ACC112 (cell line): ENCODE results near the gene COL19A1.

ENCODE experiments used
- H2AFZ ChIP-seq: fragments of 200-600 bp; sonication (generic); one replicate; pipeline ENCODE4 v1.6.0; 2017; ENCODE audit warnings: antibody characterized with exemption, low read length; ENCODE audit not compliant: unreplicated experiment
- H3K27ac ChIP-seq: fragments of 200-600 bp; sonication (generic); 2 replicates; pipeline ENCODE4 v1.5.1; 2014; ENCODE audit warnings: low read depth, mild to moderate bottlenecking, antibody characterized with exemption, low read length, moderate library complexity
- H3K27me3 ChIP-seq: fragments of 200-600 bp; sonication (generic); 2 replicates; pipeline ENCODE4 v1.6.1; 2014; ENCODE audit warnings: mild to moderate bottlenecking, antibody characterized with exemption, low read length, moderate library complexity, mixed read lengths; ENCODE audit not compliant: insufficient read depth
- H3K36me3 ChIP-seq: fragments of 200-600 bp; sonication (generic); 2 replicates; pipeline ENCODE4 v1.6.1; 2016; ENCODE audit warnings: mild to moderate bottlenecking, antibody characterized with exemption, low read length, moderate library complexity, mixed read lengths; ENCODE audit not compliant: insufficient read depth
- H3K4me1 ChIP-seq: fragments of 200-600 bp; sonication (generic); one replicate; pipeline ENCODE4 v1.6.1; 2016; ENCODE audit warnings: low read length, mixed read lengths; ENCODE audit not compliant: insufficient read depth, unreplicated experiment, control insufficient read depth
- H3K4me3 ChIP-seq: fragments of 200-600 bp; sonication (generic); 2 replicates; pipeline ENCODE4 v1.5.1; 2014; ENCODE audit warnings: mild to moderate bottlenecking, low read depth, low read length
- H3K79me2 ChIP-seq: fragments of 200-600 bp; sonication (generic); one replicate; pipeline ENCODE4 v1.6.0; 2016; ENCODE audit warnings: low read length; ENCODE audit not compliant: control insufficient read depth, unreplicated experiment, insufficient read depth

COL19A1 gene

DNA sequence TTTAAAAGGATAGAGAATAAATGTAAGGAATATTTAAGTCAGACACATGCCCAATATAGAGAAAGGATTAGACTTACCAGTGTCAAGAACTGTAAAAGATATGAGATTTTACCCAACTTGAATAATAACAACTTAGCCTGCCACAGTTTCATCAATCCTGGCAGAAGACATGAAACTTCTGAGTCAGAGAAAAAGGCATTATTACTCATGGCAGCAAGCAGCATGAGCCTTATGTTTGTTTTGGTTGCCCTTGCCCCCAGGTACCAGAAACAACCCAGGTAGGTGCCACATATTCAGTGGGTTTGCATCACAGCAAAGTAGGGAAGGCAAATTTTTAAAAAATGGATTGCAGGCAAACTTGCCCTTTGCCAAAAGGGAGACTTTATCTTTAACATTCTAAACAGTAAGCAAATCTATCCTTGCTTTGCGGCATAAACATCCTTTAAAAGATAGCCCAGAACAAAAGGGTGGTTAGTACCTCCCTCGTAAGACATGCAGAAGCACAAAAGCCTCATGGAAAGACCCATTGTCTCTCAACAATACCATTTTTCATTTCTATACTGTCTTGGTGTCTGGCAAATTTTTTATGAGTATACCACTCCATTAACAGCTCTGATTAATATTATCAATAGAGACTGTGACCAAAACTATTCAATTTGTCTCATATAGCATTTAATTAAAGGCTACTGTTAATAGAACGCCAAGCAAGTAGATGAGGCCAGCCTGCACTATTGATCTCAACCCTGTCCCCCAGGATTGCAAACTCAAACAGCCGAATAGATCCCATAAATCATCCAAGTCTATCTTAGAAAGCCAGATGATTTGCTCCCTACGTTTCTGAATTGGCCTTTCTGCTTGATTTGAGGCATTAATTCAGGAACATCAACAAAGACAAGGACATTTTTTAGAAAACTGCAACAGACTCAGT lies 185.1 kb downstream of the COL19A1 start:
- H3K27ac ChIP-seq: no peak overlapping the region
- H3K4me1 ChIP-seq: no peaks in the 10 kb centered on the region
- H3K79me2 ChIP-seq: no peaks in the 10 kb centered on the region
- no peak overlapping the region for H3K4me3 ChIP-seq
- H3K27me3 ChIP-seq: peaks cover 14% of the 10 kb centered on the region; the same call in 1 of the 2 replicates
- no peaks in the 10 kb centered on the region for H3K36me3 ChIP-seq
- no peak overlapping the region for H2AFZ ChIP-seq

DNA sequence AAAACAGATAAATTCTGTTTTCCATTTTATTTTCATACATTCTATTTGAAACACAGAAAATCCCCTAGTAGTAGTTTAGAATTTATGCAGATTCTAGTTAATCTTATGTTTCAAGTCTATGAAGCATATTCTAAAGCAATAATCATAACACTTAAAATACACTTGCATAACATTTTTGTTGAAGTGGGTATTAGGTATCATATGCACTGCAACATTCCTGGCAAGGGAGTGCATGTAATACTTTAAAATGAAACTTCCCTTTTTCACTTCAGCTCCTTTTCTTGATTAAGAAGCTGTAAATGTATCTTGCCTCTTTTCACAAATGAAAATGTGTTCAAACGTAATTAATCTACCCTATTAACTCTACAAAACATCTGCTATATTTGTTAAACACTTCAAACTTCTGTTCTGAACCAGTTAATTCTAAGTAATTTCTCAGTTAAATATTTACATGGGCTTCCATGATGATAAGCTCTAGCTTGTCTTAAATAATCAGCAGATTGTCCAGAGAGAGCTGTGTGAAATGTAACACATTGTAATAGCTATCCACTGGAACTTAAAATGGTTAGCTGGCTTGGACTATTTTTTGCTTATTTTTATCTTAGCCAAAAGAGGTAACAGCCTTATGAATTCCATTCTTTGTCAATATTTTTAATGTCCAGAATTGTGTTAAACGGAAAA lies 192.8 kb downstream of the COL19A1 start:
- no peak overlapping the region for H3K27ac ChIP-seq
- H3K36me3 ChIP-seq: no peaks in the 10 kb centered on the region
- peaks cover 21% of the 10 kb centered on the region; the same call in 1 of the 2 replicates for H3K27me3 ChIP-seq
- no peak overlapping the region for H3K4me3 ChIP-seq
- no peaks in the 10 kb centered on the region for H3K4me1 ChIP-seq
- H2AFZ ChIP-seq: no peak overlapping the region
- H3K79me2 ChIP-seq: no peaks in the 10 kb centered on the region

DNA sequence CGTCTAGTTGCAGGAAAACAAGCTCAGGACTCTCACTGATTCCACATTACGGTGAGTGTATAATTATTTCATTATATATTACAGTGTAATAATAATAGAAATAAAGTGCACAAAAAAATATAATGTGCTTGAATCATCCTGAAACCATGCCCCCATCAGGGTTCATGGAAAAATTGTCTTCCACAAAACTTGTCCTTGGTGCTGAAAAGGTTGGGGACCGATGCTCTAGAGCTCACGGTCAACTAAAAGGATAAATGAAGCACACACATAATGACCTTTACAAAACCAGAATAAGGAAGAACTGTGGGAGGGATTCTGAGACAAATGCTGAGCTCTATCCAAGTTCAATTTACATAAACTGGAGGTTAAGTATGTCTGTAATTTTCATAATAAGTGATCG lies 194.3 kb downstream of the COL19A1 start:
- Histone ChIP-seq H2AFZ (no peak overlapping the region), H3K36me3 (no peaks in the 10 kb centered on the region), H3K79me2 (no peaks in the 10 kb centered on the region), H3K27me3 (peaks cover 21% of the 10 kb centered on the region; the same call in 1 of the 2 replicates), H3K27ac (no peak overlapping the region), H3K4me3 (no peak overlapping the region), H3K4me1 (no peaks in the 10 kb centered on the region)

DNA sequence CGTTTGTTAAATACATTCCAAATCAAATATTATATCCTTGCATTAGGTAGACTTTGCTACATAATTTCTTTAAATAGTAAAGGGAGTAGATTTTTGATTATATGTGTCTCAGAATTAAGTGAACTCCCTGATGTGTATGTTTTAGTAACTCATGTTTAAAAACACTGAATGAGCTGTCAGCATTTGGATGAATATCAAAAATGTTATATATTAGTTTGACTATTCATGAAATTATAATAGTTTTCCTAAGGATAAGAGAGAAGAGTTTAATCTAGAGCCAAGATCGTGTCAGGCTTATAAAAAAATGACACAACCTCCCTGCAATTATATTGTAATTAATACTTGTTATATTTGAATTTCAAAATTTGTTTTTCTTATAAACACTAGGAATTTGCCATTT lies 195.2 kb downstream of the COL19A1 start:
- Histone ChIP-seq H3K27ac (no peak overlapping the region), H3K4me3 (no peak overlapping the region), H2AFZ (no peak overlapping the region), H3K36me3 (no peaks in the 10 kb centered on the region), H3K79me2 (no peaks in the 10 kb centered on the region), H3K27me3 (peaks cover 21% of the 10 kb centered on the region; the same call in 1 of the 2 replicates), H3K4me1 (no peaks in the 10 kb centered on the region)

DNA sequence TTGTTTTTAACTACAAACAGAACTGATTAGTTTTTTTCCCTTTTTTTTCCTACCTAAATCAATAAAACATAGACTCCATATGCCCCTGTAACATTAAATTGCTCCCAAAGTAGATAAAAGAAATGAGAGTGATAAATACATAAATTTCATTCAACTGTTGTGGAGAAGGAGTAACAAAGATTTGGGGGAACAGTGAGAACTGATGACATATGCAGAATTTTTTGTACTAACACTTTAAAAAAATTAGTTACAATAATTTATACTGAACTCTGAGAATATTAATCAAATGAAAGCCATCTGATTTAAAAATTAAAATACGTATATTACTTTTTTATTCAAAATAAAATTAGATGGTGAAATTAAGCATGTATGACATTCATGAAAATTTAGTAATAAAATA lies 195.7 kb downstream of the COL19A1 start:
- Histone ChIP-seq H2AFZ (no peak overlapping the region), H3K4me1 (no peaks in the 10 kb centered on the region), H3K79me2 (no peaks in the 10 kb centered on the region), H3K4me3 (no peak overlapping the region), H3K27me3 (peaks cover 21% of the 10 kb centered on the region; the same call in 1 of the 2 replicates), H3K27ac (no peak overlapping the region), H3K36me3 (no peaks in the 10 kb centered on the region)

DNA sequence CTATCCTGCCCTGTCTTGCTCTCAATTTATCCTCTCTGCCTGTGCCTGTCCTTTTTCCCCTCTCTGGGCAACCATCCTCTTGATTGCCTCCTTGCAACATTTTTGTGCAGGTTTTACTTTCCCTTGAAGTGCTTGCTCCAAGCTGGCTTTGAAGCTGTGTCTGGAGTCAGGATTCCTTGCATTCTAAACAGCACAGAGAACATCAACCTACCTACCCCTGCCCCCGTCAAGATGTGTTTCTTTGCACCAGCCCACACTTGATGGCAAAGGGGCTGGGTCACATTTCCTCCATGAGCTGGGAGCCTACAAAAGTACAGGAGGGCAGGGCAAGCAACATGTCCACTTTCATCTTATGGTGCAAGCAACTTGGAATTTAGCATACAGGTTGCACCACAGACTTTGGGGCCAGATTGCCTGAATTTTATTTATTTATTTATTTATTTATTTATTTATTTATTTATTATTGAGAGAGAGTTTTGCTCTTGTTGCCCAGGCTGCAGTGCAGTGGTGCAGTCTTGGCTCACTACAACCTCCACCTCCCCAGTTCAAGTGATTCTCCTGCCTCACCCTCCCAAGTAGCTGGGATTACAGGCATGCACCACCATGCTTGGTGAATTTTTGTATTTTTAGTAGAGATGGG lies 206.3 kb downstream of the COL19A1 start:
- H3K4me1 ChIP-seq: no peaks in the 10 kb centered on the region
- no peaks in the 10 kb centered on the region for H3K79me2 ChIP-seq
- H3K27me3 ChIP-seq: no peaks in the 10 kb centered on the region
- H2AFZ ChIP-seq: no peak overlapping the region
- no peak overlapping the region for H3K4me3 ChIP-seq
- no peak overlapping the region for H3K27ac ChIP-seq
- no peaks in the 10 kb centered on the region for H3K36me3 ChIP-seq

DNA sequence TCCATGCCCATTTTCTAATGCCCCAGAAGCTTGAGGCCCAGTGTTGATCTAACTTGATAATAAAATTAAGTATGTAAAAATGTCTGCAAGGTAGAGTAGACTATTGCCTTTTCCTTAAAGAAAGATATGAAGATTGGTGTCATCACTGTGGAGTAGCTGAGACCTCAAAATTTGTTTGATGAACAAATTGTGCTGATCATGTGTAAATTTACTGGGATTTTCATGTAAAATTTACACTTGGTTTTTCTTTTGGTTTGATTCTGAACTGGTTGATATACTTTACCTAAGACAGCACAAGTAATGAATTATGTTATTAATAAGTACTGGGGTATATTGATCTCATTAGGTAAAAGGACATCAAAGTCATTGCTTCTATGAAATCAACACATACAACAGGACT lies 207.3 kb downstream of the COL19A1 start:
- no peaks in the 10 kb centered on the region for H3K79me2 ChIP-seq
- no peak overlapping the region for H2AFZ ChIP-seq
- no peaks in the 10 kb centered on the region for H3K36me3 ChIP-seq
- no peaks in the 10 kb centered on the region for H3K4me1 ChIP-seq
- H3K4me3 ChIP-seq: no peak overlapping the region
- H3K27ac ChIP-seq: no peak overlapping the region
- no peaks in the 10 kb centered on the region for H3K27me3 ChIP-seq

DNA sequence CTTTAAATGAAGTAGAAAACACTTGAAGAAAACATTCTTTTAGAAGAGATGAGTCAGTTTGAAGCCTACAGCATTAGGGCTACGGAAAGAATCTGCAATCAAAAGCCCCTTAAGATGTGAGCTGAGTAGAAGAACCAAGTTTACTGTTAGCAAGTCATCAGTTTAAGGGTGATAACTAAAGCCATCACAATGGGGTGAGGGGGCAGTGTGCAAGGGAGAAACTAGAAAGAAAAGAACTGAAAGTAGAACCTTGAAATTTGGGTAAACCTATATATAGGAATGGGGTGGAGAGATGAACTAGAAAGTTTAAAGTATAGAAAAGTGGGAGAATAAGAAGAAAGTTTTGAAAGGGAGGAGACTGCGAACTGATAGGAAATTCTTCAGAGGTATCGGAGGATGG lies 212.9 kb downstream of the COL19A1 start:
- no peaks in the 10 kb centered on the region for H3K4me1 ChIP-seq
- no peaks in the 10 kb centered on the region for H3K79me2 ChIP-seq
- H2AFZ ChIP-seq: no peak overlapping the region
- H3K27me3 ChIP-seq: no peaks in the 10 kb centered on the region
- H3K36me3 ChIP-seq: no peaks in the 10 kb centered on the region
- no peak overlapping the region for H3K4me3 ChIP-seq
- H3K27ac ChIP-seq: no peak overlapping the region

DNA sequence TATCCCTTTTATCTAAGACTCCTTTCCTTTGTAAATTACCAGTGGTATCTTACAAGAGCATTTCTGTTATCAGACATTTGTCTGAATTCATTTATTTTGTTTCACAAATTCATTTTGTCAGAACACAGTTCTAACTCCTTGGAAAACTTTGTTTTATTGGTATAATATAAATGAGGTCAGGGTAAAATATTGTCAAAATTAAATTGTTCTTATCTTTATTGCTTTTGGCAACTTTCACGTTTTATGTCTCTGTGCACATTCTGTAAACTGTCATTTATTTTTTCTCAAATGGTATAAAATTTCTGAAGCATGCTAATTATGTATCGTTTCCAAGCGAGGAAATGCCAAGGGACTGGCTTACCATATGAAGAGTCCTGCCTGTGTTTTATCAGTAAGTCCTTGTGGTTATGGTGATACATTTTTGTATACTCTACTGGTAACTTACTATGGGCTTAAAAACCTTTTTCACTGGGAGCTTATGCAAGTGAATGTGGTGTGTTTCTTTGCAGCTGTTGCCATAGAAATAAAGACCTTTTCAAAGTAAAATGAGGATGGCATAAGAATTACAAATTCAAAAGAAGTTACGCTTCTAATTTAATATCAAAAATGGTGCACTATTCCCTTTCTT lies 214.2 kb downstream of the COL19A1 start:
- Histone ChIP-seq H3K27ac (no peak overlapping the region), H3K36me3 (no peaks in the 10 kb centered on the region), H3K79me2 (no peaks in the 10 kb centered on the region), H3K27me3 (no peaks in the 10 kb centered on the region; the same call in 1 of the 2 replicates), H2AFZ (no peak overlapping the region), H3K4me3 (no peak overlapping the region), H3K4me1 (no peaks in the 10 kb centered on the region)

DNA sequence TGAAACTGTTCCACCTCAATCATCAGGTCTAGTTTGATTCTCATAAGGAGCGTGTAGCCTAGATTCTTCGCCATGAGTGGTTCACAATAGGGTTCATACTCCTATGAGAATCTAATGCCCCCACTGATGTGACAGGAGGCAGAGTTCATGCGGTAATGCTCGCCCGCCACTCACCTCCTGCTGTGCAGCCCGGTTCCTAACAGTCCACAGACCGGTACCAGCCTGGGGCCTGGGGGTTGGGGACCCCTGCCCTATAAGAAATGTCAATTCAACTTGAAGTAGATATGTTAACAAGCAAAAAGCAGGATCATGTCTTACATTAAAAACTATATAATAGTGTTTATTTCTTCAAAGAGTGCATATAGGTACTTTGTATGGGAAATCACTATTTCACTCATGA lies 216.5 kb downstream of the COL19A1 start:
- no peaks in the 10 kb centered on the region for H3K36me3 ChIP-seq
- H3K4me3 ChIP-seq: no peak overlapping the region
- no peaks in the 10 kb centered on the region for H3K79me2 ChIP-seq
- H3K27ac ChIP-seq: no peak overlapping the region
- no peak overlapping the region for H2AFZ ChIP-seq
- H3K27me3 ChIP-seq: no peaks in the 10 kb centered on the region; the same call in 1 of the 2 replicates
- no peaks in the 10 kb centered on the region for H3K4me1 ChIP-seq
